Activated CD8-positive, alpha-beta memory T cell treated with anti-CD3 and anti-CD28 coated beads, Interleukin-2, amount 50 U/mL, for 1 hour (primary cell): ENCODE measurements around the gene MEPE.

Experiments
- DNase-seq: peaks from one replicate; pipeline ENCODE4 v3.0.0-alpha.2; 2020; ENCODE audit errors: extremely low read depth

The MEPE gene, protein sequence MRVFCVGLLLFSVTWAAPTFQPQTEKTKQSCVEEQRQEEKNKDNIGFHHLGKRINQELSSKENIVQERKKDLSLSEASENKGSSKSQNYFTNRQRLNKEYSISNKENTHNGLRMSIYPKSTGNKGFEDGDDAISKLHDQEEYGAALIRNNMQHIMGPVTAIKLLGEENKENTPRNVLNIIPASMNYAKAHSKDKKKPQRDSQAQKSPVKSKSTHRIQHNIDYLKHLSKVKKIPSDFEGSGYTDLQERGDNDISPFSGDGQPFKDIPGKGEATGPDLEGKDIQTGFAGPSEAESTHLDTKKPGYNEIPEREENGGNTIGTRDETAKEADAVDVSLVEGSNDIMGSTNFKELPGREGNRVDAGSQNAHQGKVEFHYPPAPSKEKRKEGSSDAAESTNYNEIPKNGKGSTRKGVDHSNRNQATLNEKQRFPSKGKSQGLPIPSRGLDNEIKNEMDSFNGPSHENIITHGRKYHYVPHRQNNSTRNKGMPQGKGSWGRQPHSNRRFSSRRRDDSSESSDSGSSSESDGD

GRCh38 chr4:87832669-87833068 lies at the start of gene MEPE:
Gene MEPE (plus strand): TSS chr4:87832969. CDS start chr4:87834715, 1,746 bp downstream.
- DNase-seq, result no peak

GRCh38 chr4:87783781-87784180 lies 49.0 kb upstream of the MEPE start:
- no peak for DNase-seq

DNA sequence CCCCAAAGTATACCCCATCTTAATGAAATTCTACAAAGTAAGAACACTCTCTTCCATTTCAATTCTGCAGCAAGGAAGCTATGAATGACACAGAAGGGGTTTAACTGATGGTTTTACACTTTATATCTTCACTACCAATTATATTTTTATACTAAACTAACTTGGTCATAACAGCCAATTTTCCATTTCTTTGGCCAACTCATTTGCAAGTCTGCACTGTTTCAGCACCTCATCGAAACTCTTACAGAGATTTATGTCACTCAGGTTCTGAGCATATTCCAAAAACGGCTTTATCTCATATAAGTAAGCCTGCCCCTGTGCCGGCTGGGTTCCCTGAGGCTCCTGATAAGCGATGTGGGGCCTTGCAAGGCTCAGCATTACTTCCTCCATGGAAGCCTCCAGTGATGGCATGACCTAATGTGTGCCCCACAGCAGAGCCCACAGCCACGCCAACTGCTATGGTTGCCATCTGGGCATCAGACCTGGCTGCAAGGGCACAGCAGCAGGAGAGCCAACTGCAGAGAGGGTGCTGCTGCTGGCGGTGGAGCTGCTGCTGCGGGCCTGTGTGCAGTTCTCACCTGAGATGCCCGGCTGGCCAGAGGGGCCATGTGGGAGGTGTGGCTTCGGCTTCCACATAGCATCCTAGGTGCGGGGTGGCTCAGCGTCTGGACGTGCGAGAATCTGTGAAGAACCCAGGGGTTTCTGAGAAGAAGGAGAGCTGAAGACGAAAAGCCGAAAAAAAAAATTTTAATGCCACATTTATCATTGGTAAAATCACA lies 46.8 kb upstream of the MEPE start:
- no peak for DNase-seq

DNA sequence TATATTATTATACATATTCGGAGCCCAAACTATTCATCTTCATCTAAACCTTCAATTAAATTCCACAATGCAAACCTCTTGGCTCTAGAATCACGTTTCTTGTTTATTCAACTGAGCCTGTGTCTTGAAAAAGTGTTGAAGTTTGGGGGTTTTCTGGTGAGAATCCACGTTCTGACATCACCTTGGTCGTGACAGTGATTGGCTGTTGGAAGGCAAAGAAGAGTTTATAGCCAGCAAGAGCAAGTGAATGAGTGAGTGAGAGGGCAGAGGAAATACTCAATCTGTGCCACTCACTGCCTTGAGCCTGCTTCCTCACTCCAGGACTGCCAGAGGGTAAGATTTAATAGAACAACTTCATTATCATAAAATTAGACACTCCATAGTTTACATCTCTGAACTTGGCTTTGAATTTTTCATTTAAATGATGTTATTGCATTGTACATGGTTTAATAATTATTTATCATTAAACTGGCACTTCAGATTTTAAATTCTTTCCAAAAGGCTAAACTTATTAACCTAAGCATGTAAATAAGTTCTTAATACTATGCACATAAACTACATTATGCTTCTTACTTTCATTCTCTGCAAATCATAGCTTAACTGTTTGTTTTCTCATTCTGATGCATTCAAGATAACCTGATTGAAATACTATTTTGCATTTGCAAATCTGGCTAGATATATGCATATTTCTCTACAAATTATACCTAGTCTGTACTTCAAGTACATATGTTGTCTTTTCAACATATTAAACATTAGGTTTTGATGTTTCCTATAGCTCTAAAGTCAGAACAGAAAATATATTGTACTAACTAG lies 33.3 kb upstream of the MEPE start, which contains the start of gene IBSP:
TSS of gene IBSP (plus strand) at position 254 of the 813 bp plus-strand sequence. CDS start 2,808 bp downstream, outside the sequence.
- no peak for DNase-seq

GRCh38 chr4:87802858-87803257 lies 29.9 kb upstream of the MEPE start:
- DNase-seq, result no peak

DNA sequence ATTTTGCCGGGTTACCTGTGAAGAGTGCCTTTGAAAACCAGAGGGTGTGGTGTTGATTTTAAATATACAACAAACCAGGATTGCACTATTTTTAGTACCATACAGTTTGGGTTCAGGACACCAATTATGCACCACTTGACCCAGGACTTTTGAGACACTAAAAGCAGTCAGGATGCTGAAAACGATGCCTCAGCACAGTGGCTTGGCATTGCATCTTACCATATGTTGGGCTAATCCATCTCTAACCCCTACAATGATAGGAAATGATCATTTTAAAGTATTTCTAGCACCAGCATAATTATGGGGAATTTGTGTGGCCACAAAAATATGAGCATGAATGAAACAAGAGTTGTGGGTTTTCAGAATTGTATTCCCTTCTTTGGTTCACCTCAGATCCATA lies 29.3 kb upstream of the MEPE start:
- DNase-seq, result no peak

DNA sequence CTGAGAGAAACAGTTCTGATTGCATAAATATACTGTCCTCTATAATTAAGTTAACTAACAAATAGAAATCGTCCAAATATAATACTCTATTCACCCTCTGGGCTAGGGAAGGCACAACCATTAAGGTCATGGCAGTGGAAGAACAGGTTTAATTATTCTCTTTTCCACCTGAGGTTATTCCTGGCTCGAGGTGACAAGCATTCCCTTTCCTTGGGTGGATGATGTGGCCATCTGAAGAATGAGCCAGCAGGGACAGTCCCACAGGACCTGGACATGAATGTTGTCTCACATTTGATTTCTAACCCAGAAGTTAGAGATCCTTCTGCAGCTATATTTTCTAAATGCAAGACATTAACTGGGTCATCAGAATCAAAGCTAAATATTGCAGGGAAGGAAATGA lies 27.9 kb upstream of the MEPE start:
- no peak for DNase-seq

- no peak for DNase-seq
Observed at GRCh38 chr4:87805971-87806370, 26.8 kb upstream of the MEPE start.

- DNase-seq, result no peak
Observed at GRCh38 chr4:87806520-87806919, 26.2 kb upstream of the MEPE start.

- no peak for DNase-seq
Observed at GRCh38 chr4:87807402-87807801, 25.4 kb upstream of the MEPE start.

DNA sequence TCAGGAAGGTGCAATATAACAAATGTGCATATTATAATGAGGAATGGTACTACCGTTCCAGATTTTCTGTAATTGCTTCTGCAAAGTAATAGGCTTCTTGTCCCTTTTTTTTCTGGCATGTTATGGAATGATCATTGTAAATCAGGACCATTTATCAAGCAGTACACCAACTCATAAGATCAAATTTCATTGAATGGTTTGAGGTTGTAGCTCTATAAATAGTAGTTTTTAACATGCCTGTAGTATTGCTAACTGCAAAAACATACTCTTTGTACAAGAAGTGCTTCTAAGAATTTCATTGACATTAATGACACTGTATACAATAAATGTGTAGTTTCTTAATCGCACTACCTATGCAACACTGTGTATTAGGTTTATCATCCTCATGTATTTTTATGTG lies 20.8 kb upstream of the MEPE start:
- DNase-seq, result no peak

DNA sequence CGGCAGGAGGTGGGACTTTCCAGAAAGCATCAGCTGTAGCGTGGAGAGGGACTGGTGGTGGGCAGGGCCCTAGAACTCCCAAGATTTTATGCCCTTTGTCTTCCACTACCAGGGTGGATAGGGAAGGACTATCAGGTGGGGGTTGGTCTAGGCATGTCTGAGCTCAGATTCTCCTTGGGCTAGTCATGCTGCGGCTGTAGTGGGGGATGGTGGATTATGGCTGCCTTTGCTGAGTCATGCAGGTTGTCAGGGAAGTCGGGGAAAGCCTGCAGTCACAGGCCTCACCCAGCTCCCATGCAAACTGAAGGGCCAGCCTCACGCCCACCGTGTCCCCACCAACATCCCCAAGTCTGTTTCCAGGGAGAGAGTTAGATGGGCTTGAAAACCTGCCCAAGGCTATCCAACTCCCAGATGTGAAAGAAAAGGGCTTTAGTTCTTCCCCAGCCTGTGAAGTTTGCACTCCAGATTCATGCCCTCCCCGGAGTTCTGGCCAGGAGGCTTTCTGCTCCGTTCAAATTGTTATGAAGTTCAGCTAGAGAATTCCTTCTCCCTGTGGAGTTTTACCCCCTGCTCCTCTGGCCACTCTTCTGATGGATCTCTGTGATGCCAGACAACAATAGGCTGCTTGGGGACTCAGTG lies 13.4 kb upstream of the MEPE start:
- no peak for DNase-seq

- no peak for DNase-seq
Observed at GRCh38 chr4:87823200-87823599, 9.6 kb upstream of the MEPE start.

DNA sequence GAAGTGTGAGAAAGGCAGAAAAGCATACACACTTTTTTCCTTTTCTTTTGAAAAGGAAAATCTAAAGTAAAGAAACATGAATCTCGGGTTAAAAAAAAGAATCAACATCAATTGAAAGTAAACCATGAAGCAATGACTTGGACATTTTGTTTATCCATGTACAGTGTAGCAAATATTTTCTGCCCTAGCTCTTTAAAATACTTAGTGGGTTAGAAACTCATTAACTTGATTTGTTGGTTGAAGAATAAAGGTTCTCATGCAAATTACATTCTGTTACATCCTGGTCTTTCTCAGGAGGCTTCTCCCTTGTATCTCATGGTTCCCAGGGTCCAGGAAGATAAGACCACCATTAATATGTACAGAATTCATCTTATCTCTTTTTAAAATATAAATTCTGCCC lies 9.0 kb upstream of the MEPE start:
- DNase-seq, result no peak

GRCh38 chr4:87824352-87824751 lies 8.4 kb upstream of the MEPE start:
- no peak for DNase-seq

GRCh38 chr4:87834401-87834800 lies 1.6 kb downstream of the MEPE start:
- no peak for DNase-seq

GRCh38 chr4:87835197-87835596 lies 2.4 kb downstream of the MEPE start:
- no peak for DNase-seq

DNA sequence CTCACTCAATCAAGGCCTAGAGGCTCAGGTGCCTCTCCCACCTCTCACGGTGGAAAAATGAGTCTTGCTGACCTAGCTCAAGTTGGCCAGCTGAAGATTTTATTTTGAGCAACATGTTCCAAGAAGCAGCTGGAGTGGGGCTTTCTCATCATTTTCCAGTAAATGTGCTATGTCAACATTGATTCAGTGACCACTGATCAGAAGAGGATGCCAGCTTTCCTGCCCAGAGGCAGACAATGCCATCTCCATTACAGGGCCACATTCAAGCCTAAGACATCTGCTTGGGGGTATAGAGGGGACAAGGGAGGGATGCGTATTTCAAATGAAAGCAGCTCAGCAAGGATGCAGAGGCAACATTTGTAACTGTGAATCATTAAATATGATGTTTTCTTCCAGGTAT lies 3.0 kb downstream of the MEPE start:
- DNase-seq, result no peak

DNA sequence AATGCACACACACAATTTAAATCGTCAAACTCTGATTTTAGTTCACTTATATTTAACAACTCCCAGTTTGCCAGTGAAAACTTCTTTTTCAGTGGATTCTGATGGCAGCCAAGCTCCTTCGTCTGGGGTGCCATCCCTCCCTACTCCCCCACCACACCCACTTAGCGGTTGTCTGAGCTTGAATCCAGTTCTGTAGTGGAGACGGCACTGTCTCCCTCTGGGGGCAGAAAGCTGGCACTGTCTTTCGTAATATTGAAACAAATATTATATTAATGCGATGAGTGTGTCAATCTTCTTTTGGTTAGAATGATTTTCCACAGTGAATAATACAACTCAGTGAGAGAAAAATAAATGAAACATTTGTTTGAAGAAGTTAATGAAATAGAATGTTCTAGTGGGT lies 5.4 kb downstream of the MEPE start:
- no peak for DNase-seq

- no peak for DNase-seq
Observed at GRCh38 chr4:87838890-87839591, 6.3 kb downstream of the MEPE start.

DNA sequence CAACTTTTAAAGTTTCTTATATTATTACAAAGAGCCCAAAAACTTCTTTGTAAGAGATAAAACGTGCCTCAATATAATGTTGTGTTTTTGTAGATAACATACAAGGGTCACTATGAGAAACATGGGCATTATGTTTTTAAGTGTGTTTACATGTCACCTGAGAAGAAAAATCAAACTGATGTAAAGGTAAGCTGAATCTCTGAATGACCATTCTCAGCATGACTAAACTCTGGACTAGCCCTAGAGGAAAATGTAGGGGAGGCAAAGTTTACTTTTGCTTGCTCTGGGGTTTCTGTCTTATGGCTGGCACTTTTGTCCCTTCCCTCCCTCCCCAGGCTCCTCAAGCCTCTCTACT lies 6.8 kb downstream of the MEPE start:
- DNase-seq, result no peak
